HepG2 (cell line): ENCODE measurements around the gene WDR91. TPM values are rescaled to one million over a fixed set of nuclear protein-coding genes. Genes with fewer than 3 reads are reported as not detected.

Experiments used
- ATM ChIP-seq: fragments of 450-650 bp; IDR thresholded peaks from 2 replicates; pipeline ENCODE4 v1.7.1; 2017; ENCODE audit warnings: mild to moderate bottlenecking, borderline replicate concordance
- CCAR2 ChIP-seq: fragments of 200-400 bp; formaldehyde crosslinking; optimal IDR thresholded peaks from 2 replicates; pipeline ENCODE3; 2018; ENCODE audit warnings: low read depth, mild to moderate bottlenecking, low read length, moderate library complexity
- EHMT2 ChIP-seq: fragments of 200-600 bp; sonication (generic); IDR thresholded peaks from 2 replicates; pipeline ENCODE4 v1.7.0; 2017; ENCODE audit warnings: antibody characterized with exemption, low read depth, low read length, borderline replicate concordance
- ERF ChIP-seq: IDR thresholded peaks from 2 replicates; pipeline ENCODE4 v1.6.1; 2018; ENCODE audit warnings: missing biosample characterization, missing genetic modification reagents
- EZH2 ChIP-seq: conservative IDR thresholded peaks from 2 replicates; pipeline ENCODE4 v1.6.1; 2012; ENCODE audit warnings: mild to moderate bottlenecking, low read depth, low read length, moderate library complexity
- FOXC1 ChIP-seq: sonication (generic); formaldehyde crosslinking; IDR thresholded peaks from 2 replicates; pipeline ENCODE4 v1.8.0; 2022; ENCODE audit warnings: mild to moderate bottlenecking, missing genetic modification reagents, borderline replicate concordance
- GPN1 ChIP-seq: sonication (generic); formaldehyde crosslinking; IDR thresholded peaks from 2 replicates; pipeline ENCODE4 v1.5.1; 2020; ENCODE audit warnings: missing genetic modification reagents, borderline replicate concordance
- IRF2 ChIP-seq: IDR thresholded peaks from 2 replicates; pipeline ENCODE4 v1.6.1; 2018; ENCODE audit warnings: missing genetic modification reagents, missing compliant biosample characterization
- RXRB ChIP-seq: IDR thresholded peaks from 2 replicates; pipeline ENCODE4 v1.6.1; 2016; ENCODE audit warnings: borderline replicate concordance, missing genetic modification reagents, missing compliant biosample characterization
- SPEN ChIP-seq: sonication (generic); formaldehyde crosslinking; IDR thresholded peaks from 2 replicates; pipeline ENCODE4 v1.5.1; 2020; ENCODE audit warnings: low read depth, mild to moderate bottlenecking, missing genetic modification reagents
- SRSF4 ChIP-seq: fragments of 200-400 bp; formaldehyde crosslinking; IDR thresholded peaks from one replicate; pipeline ENCODE4 v1.6.1; 2018; ENCODE audit warnings: mild to moderate bottlenecking, low read depth, low read length, moderate library complexity; ENCODE audit not compliant: poor library complexity, severe bottlenecking
- TFAP4 ChIP-seq: sonication (generic); IDR thresholded peaks from 2 replicates; pipeline ENCODE4 v1.6.1; 2016; ENCODE audit warnings: low read depth, borderline replicate concordance
- TFDP1 ChIP-seq: IDR thresholded peaks from 2 replicates; pipeline ENCODE4 v1.6.1; 2016; ENCODE audit warnings: missing compliant biosample characterization, missing genetic modification reagents, borderline replicate concordance
- TGIF2 ChIP-seq: IDR thresholded peaks from 2 replicates; pipeline ENCODE4 v1.6.1; 2016; ENCODE audit warnings: control low read depth, missing compliant biosample characterization
- TMF1 ChIP-seq: sonication (generic); formaldehyde crosslinking; IDR thresholded peaks from 2 replicates; pipeline ENCODE4 v1.8.1; 2022; ENCODE audit warnings: low read depth, missing genetic modification reagents
- ZBTB1 ChIP-seq: sonication (generic); formaldehyde crosslinking; IDR thresholded peaks from 2 replicates; pipeline ENCODE4 v1.4.0; 2020; ENCODE audit warnings: missing genetic modification reagents, borderline replicate concordance
- ZBTB3 ChIP-seq: sonication (generic); formaldehyde crosslinking; IDR thresholded peaks from 2 replicates; pipeline ENCODE4 v1.4.0; 2020; ENCODE audit warnings: low read depth, mild to moderate bottlenecking, moderate library complexity, missing genetic modification reagents, borderline replicate concordance
- ZNF20 ChIP-seq: sonication (generic); formaldehyde crosslinking; IDR thresholded peaks from 2 replicates; pipeline ENCODE4 v1.4.0; 2020; ENCODE audit warnings: mild to moderate bottlenecking, moderate library complexity, missing genetic modification reagents
- ZNF251 ChIP-seq: sonication (generic); formaldehyde crosslinking; IDR thresholded peaks from 2 replicates; pipeline ENCODE4 v1.9.0; 2021; ENCODE audit warnings: mild to moderate bottlenecking, missing genetic modification reagents
- ZNF839 ChIP-seq: sonication (generic); formaldehyde crosslinking; IDR thresholded peaks from 2 replicates; pipeline ENCODE4 v1.4.0; 2020; ENCODE audit warnings: missing genetic modification reagents, mild to moderate bottlenecking, borderline replicate concordance
- ZNF878 ChIP-seq: sonication (generic); formaldehyde crosslinking; IDR thresholded peaks from 2 replicates; pipeline ENCODE4 v1.8.1; 2023; ENCODE audit warnings: mild to moderate bottlenecking, missing genetic modification reagents, moderate library complexity
- ZSCAN12 ChIP-seq: sonication (generic); formaldehyde crosslinking; IDR thresholded peaks from 2 replicates; pipeline ENCODE4 v1.9.0; 2021; ENCODE audit warnings: mild to moderate bottlenecking, missing genetic modification reagents
- polyA plus RNA-seq, 8 experiments: library from polyadenylated mRNA; depleted of rRNA in 3 of 8; stranded (reverse) in 7 of 8; unstranded in 1 of 8; fragments of >200 nt; fragmentation: Illumina TruSeq in 4 of 8; extraction: Trizol in 4 of 8; gene quantifications; 2 replicates each; pipeline versions ENCODE4 v1.2.1 to v1.2.3, GENCODE V29; 2011 to 2016; ENCODE audit warnings: low read depth in 4 of 8, missing spikeins in 1 of 8, mixed read lengths in 1 of 8; ENCODE audit not compliant: insufficient read depth in 1 of 8
- total RNA-seq, 5 experiments: library from RNA; depleted of rRNA; stranded (reverse); fragments of >200 nt; fragmentation: Illumina TruSeq; extraction: Trizol; gene quantifications; 2 replicates each; pipeline ENCODE4 v1.2.3, GENCODE V29; 2016; ENCODE audit warnings: low read depth in 1 of 5
- TF ChIP-seq, protein P1 (sequence below): sonication (generic); formaldehyde crosslinking; IDR thresholded peaks from 2 replicates; pipeline ENCODE4 v1.5.0; 2020; ENCODE audit warnings: mild to moderate bottlenecking, missing genetic modification reagents
- TF ChIP-seq, protein P2 (sequence below): sonication (generic); formaldehyde crosslinking; IDR thresholded peaks from 2 replicates; pipeline ENCODE4 v1.4.0; 2020; ENCODE audit warnings: mild to moderate bottlenecking, low read depth, missing genetic modification reagents

The WDR91 gene
- total and polyA plus RNA-seq, 2 of the 13 experiments (the other 11 are each of a cell fraction or from before 2014, with no cell fraction given): 11.6 to 12.1 TPM

DNA sequence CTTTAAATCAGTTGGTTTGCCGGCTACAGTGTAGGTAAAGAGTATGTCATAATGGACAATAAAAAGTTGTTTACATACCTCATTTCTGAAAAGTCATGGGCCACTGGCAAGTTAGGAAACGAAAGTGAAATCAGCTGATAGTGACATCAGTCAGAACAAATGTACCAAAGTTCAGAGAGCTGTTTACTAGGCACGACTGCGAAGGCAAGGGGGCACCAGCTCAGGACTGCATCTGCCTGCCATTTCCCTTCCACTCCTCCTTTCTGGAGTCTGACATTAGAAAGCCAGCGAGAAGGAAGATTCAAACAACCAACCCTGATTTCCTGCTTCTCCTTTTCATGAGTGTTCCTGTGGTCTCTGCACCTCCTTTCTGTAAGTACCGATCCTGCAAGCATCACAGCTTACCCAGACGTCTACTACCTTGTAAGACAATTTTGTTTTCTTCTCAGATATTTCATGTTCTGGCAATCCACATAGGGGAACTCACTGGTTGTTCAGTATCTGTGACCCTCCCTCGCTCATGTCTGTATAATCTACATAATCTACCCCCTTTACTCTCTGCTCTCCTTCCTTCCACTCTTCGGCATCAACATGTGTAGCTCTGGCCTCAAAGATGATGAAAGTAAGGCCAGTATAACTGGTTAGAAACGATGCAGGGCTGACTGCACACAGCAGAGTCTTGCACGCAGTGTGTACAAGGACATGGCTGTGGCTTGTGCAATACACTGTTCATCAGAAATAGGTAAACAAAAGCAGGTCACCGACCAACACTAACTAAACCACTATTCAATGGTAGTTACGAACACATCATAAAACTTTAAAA is 63.2 kb downstream of the WDR91 start, which contains the start of gene TMEM140 (continued):
- TF ChIP-seq GPN1: no peak
- TF ChIP-seq RXRB (CRISPR knock-in tag): peak; percentile 89
- TF ChIP-seq ERF (CRISPR knock-in tag): peak; percentile 77; the same call in 1 of the 2 replicates
- no peak for TF ChIP-seq ATM
- no peak; the same call in 1 of the 2 replicates for TF ChIP-seq ZNF878
- no peak for TF ChIP-seq TMF1
- TF ChIP-seq, protein P1, sequence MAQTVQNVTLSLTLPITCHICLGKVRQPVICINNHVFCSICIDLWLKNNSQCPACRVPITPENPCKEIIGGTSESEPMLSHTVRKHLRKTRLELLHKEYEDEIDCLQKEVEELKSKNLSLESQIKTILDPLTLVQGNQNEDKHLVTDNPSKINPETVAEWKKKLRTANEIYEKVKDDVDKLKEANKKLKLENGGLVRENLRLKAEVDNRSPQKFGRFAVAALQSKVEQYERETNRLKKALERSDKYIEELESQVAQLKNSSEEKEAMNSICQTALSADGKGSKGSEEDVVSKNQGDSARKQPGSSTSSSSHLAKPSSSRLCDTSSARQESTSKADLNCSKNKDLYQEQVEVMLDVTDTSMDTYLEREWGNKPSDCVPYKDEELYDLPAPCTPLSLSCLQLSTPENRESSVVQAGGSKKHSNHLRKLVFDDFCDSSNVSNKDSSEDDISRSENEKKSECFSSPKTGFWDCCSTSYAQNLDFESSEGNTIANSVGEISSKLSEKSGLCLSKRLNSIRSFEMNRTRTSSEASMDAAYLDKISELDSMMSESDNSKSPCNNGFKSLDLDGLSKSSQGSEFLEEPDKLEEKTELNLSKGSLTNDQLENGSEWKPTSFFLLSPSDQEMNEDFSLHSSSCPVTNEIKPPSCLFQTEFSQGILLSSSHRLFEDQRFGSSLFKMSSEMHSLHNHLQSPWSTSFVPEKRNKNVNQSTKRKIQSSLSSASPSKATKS (CRISPR knock-in tag): 0 out of 2 replicates have a peak, but pooled peaks have one; percentile 44
- TF ChIP-seq EHMT2: no peak
- TF ChIP-seq ZBTB1 (CRISPR knock-in tag): no peak
- no peak for TF ChIP-seq ZNF251 (CRISPR knock-in tag)
- TF ChIP-seq, protein P2, sequence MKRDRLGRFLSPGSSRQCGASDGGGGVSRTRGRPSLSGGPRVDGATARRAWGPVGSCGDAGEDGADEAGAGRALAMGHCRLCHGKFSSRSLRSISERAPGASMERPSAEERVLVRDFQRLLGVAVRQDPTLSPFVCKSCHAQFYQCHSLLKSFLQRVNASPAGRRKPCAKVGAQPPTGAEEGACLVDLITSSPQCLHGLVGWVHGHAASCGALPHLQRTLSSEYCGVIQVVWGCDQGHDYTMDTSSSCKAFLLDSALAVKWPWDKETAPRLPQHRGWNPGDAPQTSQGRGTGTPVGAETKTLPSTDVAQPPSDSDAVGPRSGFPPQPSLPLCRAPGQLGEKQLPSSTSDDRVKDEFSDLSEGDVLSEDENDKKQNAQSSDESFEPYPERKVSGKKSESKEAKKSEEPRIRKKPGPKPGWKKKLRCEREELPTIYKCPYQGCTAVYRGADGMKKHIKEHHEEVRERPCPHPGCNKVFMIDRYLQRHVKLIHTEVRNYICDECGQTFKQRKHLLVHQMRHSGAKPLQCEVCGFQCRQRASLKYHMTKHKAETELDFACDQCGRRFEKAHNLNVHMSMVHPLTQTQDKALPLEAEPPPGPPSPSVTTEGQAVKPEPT (CRISPR knock-in tag): peak; percentile 82; the same call in 1 of the 2 replicates
- TF ChIP-seq TFDP1 (CRISPR knock-in tag): 0 out of 2 replicates have a peak, but pooled peaks have one; percentile 13
- no peak for TF ChIP-seq CCAR2
- 0 out of 2 replicates have a peak, but pooled peaks have one; percentile 19 for TF ChIP-seq FOXC1 (CRISPR knock-in tag)
- no peak for TF ChIP-seq SRSF4
- TF ChIP-seq SPEN (CRISPR knock-in tag): peak; percentile 77; the same call in 1 of the 2 replicates
- TF ChIP-seq TFAP4: peak; percentile 100
- no peak for TF ChIP-seq ZSCAN12
- TF ChIP-seq ZNF839 (CRISPR knock-in tag): no peak
- TF ChIP-seq ZBTB3 (CRISPR knock-in tag): no peak
- no peak for TF ChIP-seq EZH2
- no peak for TF ChIP-seq ZNF20 (CRISPR knock-in tag)
- peak; percentile 100 for TF ChIP-seq IRF2 (CRISPR knock-in tag)
- peak; percentile 99 for TF ChIP-seq TGIF2 (CRISPR knock-in tag)
